Stimulated activated CD8-positive, alpha-beta memory T cell treated with anti-CD3 and anti-CD28 coated beads, Interleukin-2, amount 100 ng/mL, for 1 hour (primary cell): ENCODE measurements around the gene BAIAP2L1.
"Not testable (repeated sequence)": the region's sequence is repeated elsewhere in the genome, so short reads cannot be mapped to it uniquely, and the experiment has no call there.

ENCODE experiments used
- DNase-seq, 2 donors: peaks; one replicate each; pipeline ENCODE4 v3.0.0-alpha.2; 2020; ENCODE audit warnings: low read depth in 2 of 2

BAIAP2L1 gene, protein sequence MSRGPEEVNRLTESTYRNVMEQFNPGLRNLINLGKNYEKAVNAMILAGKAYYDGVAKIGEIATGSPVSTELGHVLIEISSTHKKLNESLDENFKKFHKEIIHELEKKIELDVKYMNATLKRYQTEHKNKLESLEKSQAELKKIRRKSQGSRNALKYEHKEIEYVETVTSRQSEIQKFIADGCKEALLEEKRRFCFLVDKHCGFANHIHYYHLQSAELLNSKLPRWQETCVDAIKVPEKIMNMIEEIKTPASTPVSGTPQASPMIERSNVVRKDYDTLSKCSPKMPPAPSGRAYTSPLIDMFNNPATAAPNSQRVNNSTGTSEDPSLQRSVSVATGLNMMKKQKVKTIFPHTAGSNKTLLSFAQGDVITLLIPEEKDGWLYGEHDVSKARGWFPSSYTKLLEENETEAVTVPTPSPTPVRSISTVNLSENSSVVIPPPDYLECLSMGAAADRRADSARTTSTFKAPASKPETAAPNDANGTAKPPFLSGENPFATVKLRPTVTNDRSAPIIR

GRCh38 chr7:98400542-98401340, at the start of gene BAIAP2L1:
BAIAP2L1 (minus strand) TSS chr7:98401090; CDS start chr7:98400852, 238 bp downstream.
- peak; percentile 69 to 73 for DNase-seq

GRCh38 chr7:98448766-98449165, 47.9 kb upstream of the BAIAP2L1 start:
- no peak for DNase-seq

DNA sequence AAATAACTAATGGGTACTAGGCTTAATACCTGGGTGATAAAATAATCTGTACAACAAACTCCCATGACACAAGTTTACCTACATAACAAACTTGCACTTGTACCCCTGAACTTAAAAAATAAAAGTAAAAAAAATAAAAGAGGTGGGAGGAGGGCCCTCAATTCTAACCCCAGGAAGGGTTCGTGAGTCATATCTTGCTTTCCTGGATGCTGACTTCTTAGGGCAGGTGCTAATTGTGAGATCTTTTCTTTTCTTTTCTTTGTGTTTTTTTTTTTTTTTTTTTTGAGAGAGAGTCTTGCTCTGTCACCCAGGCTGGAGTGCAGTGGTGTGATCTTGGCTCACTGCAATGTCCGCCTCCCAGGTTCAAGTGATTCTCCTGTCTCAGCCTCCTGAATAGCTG, 40.1 kb upstream of the BAIAP2L1 start:
- DNase-seq: not testable (repeated sequence)

GRCh38 chr7:98439484-98439883, 38.6 kb upstream of the BAIAP2L1 start:
- no peak for DNase-seq

- DNase-seq: no peak
These were observed 33.2 kb upstream of the BAIAP2L1 start for GRCh38 chr7:98434087-98434486.

GRCh38 chr7:98429799-98430198, 28.9 kb upstream of the BAIAP2L1 start:
- no peak for DNase-seq

DNA sequence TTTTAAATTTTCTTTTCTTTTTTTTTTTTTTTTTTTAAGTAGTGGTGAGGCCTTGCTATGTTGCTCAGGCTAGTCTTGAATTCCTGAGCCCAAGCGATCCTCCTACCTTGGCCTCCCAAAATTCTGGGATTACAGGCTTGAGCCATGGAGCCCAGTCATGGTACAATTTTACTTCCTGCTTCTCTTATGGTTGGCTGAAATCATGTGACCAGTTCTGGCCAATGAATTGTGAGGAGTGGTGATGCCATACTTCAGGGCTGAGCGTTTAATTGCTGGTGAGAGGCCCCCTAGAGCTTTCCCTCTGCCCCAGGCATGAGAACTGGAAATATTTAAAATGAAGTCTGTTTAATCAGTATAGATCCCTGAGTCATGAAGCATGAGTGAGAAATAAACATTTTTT, 22.2 kb upstream of the BAIAP2L1 start:
- no peak for DNase-seq

DNA sequence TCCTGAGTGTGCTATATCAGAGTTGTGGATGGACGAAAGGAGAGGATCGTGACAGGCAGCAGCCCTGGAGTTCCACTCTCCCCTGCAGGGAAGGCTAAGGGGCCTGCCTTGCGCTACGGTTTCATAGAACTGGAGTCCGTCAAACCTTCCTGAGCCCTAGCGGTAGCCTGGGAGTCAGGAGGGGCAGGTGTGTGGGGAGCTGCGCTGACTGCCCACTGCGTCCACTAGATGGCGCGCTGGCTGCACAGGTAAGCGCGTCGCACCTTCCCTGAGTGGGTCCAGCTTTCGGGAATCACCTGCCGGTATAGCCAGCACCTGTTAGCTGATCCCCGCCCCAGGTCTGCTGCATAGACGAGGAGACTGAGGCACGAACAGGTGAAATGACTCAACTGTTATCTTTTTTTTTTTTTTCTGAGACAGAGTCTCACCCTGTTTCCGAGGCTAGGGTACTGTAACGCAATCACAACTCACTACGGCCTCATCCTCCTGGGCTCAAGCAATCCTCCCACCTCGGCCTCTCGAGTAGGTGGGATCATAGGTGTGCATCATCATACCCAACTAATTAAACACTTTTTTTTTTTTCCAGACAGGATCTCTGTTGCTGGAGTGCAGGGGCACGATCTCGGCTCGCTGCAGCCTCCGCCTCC, 20.2 kb upstream of the BAIAP2L1 start:
- peak; percentile 13 to 42 for DNase-seq

GRCh38 chr7:98419988-98420387, 19.1 kb upstream of the BAIAP2L1 start:
- not testable (repeated sequence) for DNase-seq

- DNase-seq: not testable (repeated sequence)
These were observed 18.4 kb upstream of the BAIAP2L1 start for GRCh38 chr7:98419316-98419691.

- DNase-seq: no peak
These were observed 17.9 kb upstream of the BAIAP2L1 start for GRCh38 chr7:98418636-98419315.

GRCh38 chr7:98418271-98418635, 17.4 kb upstream of the BAIAP2L1 start:
- no peak for DNase-seq

- not testable (repeated sequence) for DNase-seq
These were observed 16.8 kb upstream of the BAIAP2L1 start for GRCh38 chr7:98417604-98418270.

DNA sequence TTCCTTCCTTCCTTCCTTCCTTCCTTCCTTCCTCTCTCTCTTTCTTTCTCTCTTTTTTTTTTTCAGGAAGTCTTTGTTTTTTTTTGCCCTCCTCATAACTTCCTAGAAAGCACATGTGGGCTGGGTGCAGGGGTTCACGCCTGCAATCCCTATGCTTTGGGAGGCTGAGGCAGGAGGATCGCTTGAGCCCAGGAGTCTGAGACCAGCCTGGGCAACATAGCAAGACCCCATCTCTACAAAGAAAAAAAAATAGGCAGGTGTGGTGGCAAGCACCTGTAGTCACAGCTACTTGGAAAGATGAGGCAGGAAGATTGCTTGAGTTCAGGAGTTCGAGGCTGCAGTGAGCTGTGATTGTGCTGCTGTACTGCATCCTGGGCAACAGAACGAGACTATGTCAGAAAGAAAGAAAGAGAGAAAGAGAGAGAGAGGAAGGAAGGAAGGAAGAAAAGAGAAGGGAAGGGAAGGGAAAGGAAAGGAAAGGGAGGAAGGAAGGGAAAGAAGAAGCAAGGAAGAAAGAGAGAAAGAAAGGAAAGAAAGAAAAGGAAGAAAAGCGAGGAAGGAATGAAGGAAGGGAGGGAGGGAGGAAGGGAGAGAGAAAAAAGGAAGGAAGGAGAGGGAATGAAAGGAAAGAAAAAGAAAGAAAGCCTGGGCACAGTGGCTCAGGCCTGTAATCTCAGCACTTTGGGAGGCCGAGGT, 13.5 kb upstream of the BAIAP2L1 start:
- no peak for DNase-seq

- not testable (repeated sequence) for DNase-seq
These were observed 12.8 kb upstream of the BAIAP2L1 start for GRCh38 chr7:98413655-98414054.

DNA sequence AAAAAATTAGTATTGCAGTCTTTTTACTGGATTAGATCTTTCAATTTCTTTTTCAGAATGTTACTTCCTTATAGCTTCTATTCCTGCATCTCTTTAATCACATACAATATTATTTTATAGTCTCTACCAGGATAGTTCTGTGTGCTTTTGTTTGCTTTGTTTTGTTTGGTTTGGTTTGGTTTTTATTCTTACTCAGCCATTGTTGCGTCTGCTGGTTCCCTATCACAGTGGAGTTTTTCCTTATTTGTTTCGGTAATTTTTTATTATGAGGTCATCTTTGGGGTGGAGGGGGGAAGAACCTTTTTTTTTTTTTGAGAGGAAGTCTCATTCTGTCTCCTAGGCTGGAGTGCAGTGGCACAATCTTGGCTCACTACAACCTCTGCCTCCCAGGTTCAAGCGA, 9.0 kb upstream of the BAIAP2L1 start:
- no peak for DNase-seq

GRCh38 chr7:98408146-98408545, 7.3 kb upstream of the BAIAP2L1 start:
- not testable (repeated sequence) for DNase-seq

DNA sequence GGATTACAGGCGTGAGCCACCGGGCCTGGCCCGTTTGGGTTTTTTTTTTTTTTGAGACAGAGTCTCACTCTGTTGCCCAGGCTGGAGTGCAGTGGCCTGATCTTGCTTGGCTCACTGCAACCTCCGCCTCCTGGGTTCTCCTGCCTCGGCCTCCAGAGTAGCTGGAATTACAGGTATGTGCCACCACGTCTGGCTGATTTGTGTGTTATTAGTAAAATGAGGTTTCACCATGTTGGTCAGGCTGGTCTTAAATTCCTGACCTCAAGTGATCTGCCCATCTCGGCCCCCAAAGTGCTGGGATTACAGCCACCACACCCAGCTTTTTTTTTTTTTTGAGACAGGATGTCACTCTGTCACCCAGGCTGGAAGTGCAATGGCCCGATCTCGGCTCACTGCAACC, 5.9 kb upstream of the BAIAP2L1 start:
- DNase-seq: no peak

- no peak for DNase-seq
These were observed 4.0 kb upstream of the BAIAP2L1 start for GRCh38 chr7:98404840-98405239.

DNA sequence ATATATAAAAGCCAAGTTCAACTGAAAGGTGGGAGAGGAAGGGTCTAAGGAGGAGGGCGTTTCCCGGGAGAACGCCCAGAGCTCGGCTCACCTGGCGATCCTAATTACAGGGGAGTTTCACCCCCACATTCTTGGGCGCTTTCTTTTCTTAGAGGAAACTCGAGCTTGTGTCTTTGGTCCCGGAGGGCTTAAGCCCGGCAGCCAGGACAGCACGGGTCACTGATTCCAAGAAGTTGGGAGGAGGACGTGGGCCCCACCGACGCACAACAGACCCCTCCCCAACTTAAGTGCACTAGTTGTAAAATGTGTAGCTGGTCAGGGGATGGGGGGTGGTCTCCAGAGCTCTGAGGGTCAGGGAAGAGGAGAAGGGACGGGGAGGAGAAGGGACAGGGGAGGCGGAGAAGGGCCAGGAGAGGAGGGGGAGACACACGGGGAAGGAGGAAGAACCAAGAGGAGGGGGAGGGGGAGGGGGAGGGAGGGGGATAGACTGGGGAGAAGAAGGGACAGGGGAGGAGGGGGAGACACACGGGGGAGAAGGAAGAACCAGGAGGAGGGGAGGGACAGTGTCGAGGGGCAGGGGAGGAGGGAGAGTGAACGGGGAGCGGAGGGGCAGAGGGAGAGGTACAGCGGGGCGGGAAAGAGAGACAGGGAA, 874 bp downstream of the BAIAP2L1 start:
- DNase-seq: no peak
